HEK293 (cell line): ENCODE results near the gene SNX20.
A peak's percentile ranks its signal among the peaks of the same experiment; 100 is the strongest.

Source experiments
- CTCF ChIA-PET: fragments of 350-600 bp; formaldehyde crosslinking; extraction: SDS; loops from one replicate; lab custom pipeline; 2021; ENCODE audit warnings: antibody characterized with exemption; lab: Yijun Ruan, JAX
- POLR2A ChIA-PET: fragments of 300-600 bp; formaldehyde crosslinking; extraction: SDS; loops from one replicate; lab custom pipeline; 2020; ENCODE audit warnings: antibody characterized with exemption, inconsistent platforms; lab: Yijun Ruan, JAX
- H3K27ac ChIP-seq: fragments of 200-500 bp; sonication (Bioruptor generic); 2 replicates; pipeline ENCODE4 v1.5.1; 2014; ENCODE audit warnings: low read depth, low read length, control low read depth, inconsistent platforms; ENCODE audit errors: extremely low read depth
- H3K36me3 ChIP-seq, 2 experiments: fragments of 200-500 bp in 1 of 2; sonication (Bioruptor generic) in 1 of 2; 1 replicate in 1 of 2; 2 replicates in 1 of 2; pipeline ENCODE4 v1.5.1; 2014 to 2017; ENCODE audit warnings: inconsistent platforms in 2 of 2, low read length in 2 of 2; ENCODE audit not compliant: control insufficient read depth in 2 of 2, insufficient read depth in 1 of 2
- H3K4me1 ChIP-seq: fragments of 200-500 bp; sonication (Bioruptor generic); 2 replicates; pipeline ENCODE4 v1.5.1; 2014; ENCODE audit warnings: mild to moderate bottlenecking, low read length, inconsistent platforms; ENCODE audit not compliant: control insufficient read depth, insufficient read depth
- H3K4me3 ChIP-seq: 2 replicates; pipeline ENCODE4 v1.5.1; 2011; ENCODE audit warnings: low read depth, mild to moderate bottlenecking, control low read depth, low read length, moderate library complexity
- H3K9me3 ChIP-seq: fragments of 200-500 bp; sonication (Bioruptor generic); 2 replicates; pipeline ENCODE4 v1.5.1; 2014; ENCODE audit warnings: low read depth, low read length, inconsistent platforms; ENCODE audit not compliant: control insufficient read depth, insufficient read depth
- KLF10 ChIP-seq: fragments of 450-650 bp; IDR thresholded peaks from 2 replicates; pipeline ENCODE4 v1.5.1; 2018; ENCODE audit warnings: missing biosample characterization, mild to moderate bottlenecking, missing genetic modification characterization
- MYNN ChIP-seq: fragments of 450-650 bp; formaldehyde crosslinking; IDR thresholded peaks from 2 replicates; pipeline ENCODE4 v1.5.1; 2016; ENCODE audit warnings: missing biosample characterization, missing genetic modification characterization, borderline replicate concordance
- PATZ1 ChIP-seq: fragments of 450-650 bp; formaldehyde crosslinking; IDR thresholded peaks from 2 replicates; pipeline ENCODE4 v1.5.1; 2016; ENCODE audit warnings: missing biosample characterization, missing genetic modification characterization
- RBAK ChIP-seq: fragments of 450-650 bp; formaldehyde crosslinking; IDR thresholded peaks from 2 replicates; pipeline ENCODE4 v1.5.1; 2016; ENCODE audit warnings: missing biosample characterization, missing genetic modification characterization
- REPIN1 ChIP-seq: fragments of 450-650 bp; formaldehyde crosslinking; IDR thresholded peaks from 2 replicates; pipeline ENCODE4 v1.5.1; 2017; ENCODE audit warnings: missing biosample characterization, missing genetic modification characterization, low read depth
- TRIM28 ChIP-seq: IDR thresholded peaks from 2 replicates; pipeline ENCODE4 v1.6.1; 2011; ENCODE audit warnings: low read length, control low read depth, borderline replicate concordance
- YY2 ChIP-seq: fragments of 450-650 bp; formaldehyde crosslinking; IDR thresholded peaks from 2 replicates; pipeline ENCODE4 v1.5.1; 2016; ENCODE audit warnings: missing biosample characterization, missing genetic modification characterization
- ZBTB21 ChIP-seq: fragments of 450-650 bp; formaldehyde crosslinking; IDR thresholded peaks from 2 replicates; pipeline ENCODE4 v1.5.1; 2017; ENCODE audit warnings: missing biosample characterization, missing genetic modification characterization
- ZNF274 ChIP-seq, 2 experiments: fragments of 200-500 bp in 1 of 2; fragments of 450-650 bp in 1 of 2; sonication (Bioruptor generic) in 1 of 2; formaldehyde crosslinking in 1 of 2; IDR thresholded peaks; 2 replicates each; pipeline versions ENCODE4 v1.5.1 to v1.6.1; 2014 to 2016; ENCODE audit warnings: borderline replicate concordance in 1 of 2, inconsistent platforms in 1 of 2, low read length in 1 of 2, missing biosample characterization in 1 of 2, missing genetic modification characterization in 1 of 2
- ZNF501 ChIP-seq: fragments of 450-650 bp; formaldehyde crosslinking; IDR thresholded peaks from 2 replicates; pipeline ENCODE4 v1.5.1; 2016; ENCODE audit warnings: missing biosample characterization, missing genetic modification characterization
- ZNF530 ChIP-seq: fragments of 450-650 bp; formaldehyde crosslinking; IDR thresholded peaks from 2 replicates; pipeline ENCODE4 v1.5.1; 2016; ENCODE audit warnings: low read depth, missing biosample characterization, missing genetic modification characterization
- ZNF621 ChIP-seq: fragments of 450-650 bp; formaldehyde crosslinking; IDR thresholded peaks from 2 replicates; pipeline ENCODE4 v1.5.1; 2017; ENCODE audit warnings: missing biosample characterization, missing genetic modification characterization
- ZNF645 ChIP-seq: fragments of 450-650 bp; formaldehyde crosslinking; IDR thresholded peaks from 2 replicates; pipeline ENCODE4; 2016; ENCODE audit warnings: missing biosample characterization, missing genetic modification characterization
- ZNF660 ChIP-seq: fragments of 450-650 bp; IDR thresholded peaks from 2 replicates; pipeline ENCODE4 v1.5.1; 2018; ENCODE audit warnings: missing biosample characterization, mild to moderate bottlenecking, missing genetic modification characterization
- ZNF677 ChIP-seq: fragments of 450-650 bp; IDR thresholded peaks from 2 replicates; pipeline ENCODE4 v1.5.0; 2018; ENCODE audit warnings: missing biosample characterization, mild to moderate bottlenecking, missing genetic modification characterization, moderate library complexity
- ZNF76 ChIP-seq: fragments of 450-650 bp; formaldehyde crosslinking; IDR thresholded peaks from 2 replicates; pipeline ENCODE4; 2016; ENCODE audit warnings: low read depth, missing biosample characterization, missing genetic modification characterization, borderline replicate concordance
- ZNF768 ChIP-seq: fragments of 450-650 bp; formaldehyde crosslinking; IDR thresholded peaks from 2 replicates; pipeline ENCODE4 v1.5.1; 2018; ENCODE audit warnings: missing biosample characterization, mild to moderate bottlenecking, missing genetic modification characterization
- ZNF792 ChIP-seq: fragments of 450-650 bp; formaldehyde crosslinking; IDR thresholded peaks from 2 replicates; pipeline ENCODE4 v1.5.1; 2016; ENCODE audit warnings: missing biosample characterization, missing genetic modification characterization
- ZNF843 ChIP-seq: fragments of 450-650 bp; formaldehyde crosslinking; IDR thresholded peaks from 2 replicates; pipeline ENCODE4 v1.5.1; 2016; ENCODE audit warnings: missing biosample characterization, missing genetic modification characterization
- ZSCAN23 ChIP-seq: fragments of 450-650 bp; formaldehyde crosslinking; IDR thresholded peaks from 2 replicates; pipeline ENCODE4 v1.5.1; 2016; ENCODE audit warnings: missing biosample characterization, missing genetic modification characterization
- ZXDB ChIP-seq: fragments of 450-650 bp; formaldehyde crosslinking; IDR thresholded peaks from 2 replicates; pipeline ENCODE4 v1.5.1; 2016; ENCODE audit warnings: missing biosample characterization, missing genetic modification characterization

The SNX20 gene

GRCh38 chr16:50662306-50662940 is 18.7 kb downstream of the SNX20 start:
- H3K36me3 ChIP-seq = no peaks in the 10 kb centered on the region
- TF ChIP-seq ZNF677 (tag by site-specific recombination) (peak; percentile 63; the same call in 1 of the 2 replicates), TRIM28 (peak; percentile 78; the same call in 1 of the 2 replicates), RBAK (tag by site-specific recombination) (peak; percentile 99), REPIN1 (tag by site-specific recombination) (no peak)
- no peaks in the 10 kb centered on the region for H3K9me3 ChIP-seq
- no peak overlapping the region for H3K4me3 ChIP-seq
- CTCF ChIA-PET = interaction anchor here (1.0 to 2.4 kb wide), 2 partner anchors 10 to 135 kb away, joined by 3 to 9 read pairs; no protein-coding TSS in a partner anchor
- H3K4me1 ChIP-seq = no peaks in the 10 kb centered on the region
- H3K27ac ChIP-seq = no peak overlapping the region
- POLR2A ChIA-PET = no interaction called here

- H3K27ac ChIP-seq = no peak overlapping the region
- H3K4me1 ChIP-seq = no peaks in the 10 kb centered on the region
- H3K4me3 ChIP-seq = no peak overlapping the region
- ChIA-PET POLR2A (interaction anchor here (0.6 kb wide), 2 partner anchors 365 to 473 kb away, joined by 4 read pairs; no protein-coding TSS in a partner anchor), CTCF (interaction anchor here (0.6 kb wide), 2 partner anchors 147 to 364 kb away, joined by 3 read pairs; no protein-coding TSS in a partner anchor)
- TF ChIP-seq ZNF621 (tag by site-specific recombination) = no peak
- TF ChIP-seq ZSCAN23 (tag by site-specific recombination) = no peak
- TF ChIP-seq ZNF76 (tag by site-specific recombination) = no peak
- no peak for TF ChIP-seq ZNF501 (tag by site-specific recombination)
- no peak for TF ChIP-seq PATZ1 (tag by site-specific recombination)
- no peak for TF ChIP-seq ZNF792 (tag by site-specific recombination)
- TF ChIP-seq MYNN (tag by site-specific recombination) = no peak
- TF ChIP-seq KLF10 (tag by site-specific recombination) = no peak
- no peak for TF ChIP-seq ZNF274 (IDR thresholded peaks at IDR 0.05; ENCODE audit: low read length)
- TF ChIP-seq ZNF274 (tag by site-specific recombination; IDR thresholded peaks at IDR 0.05; ENCODE audit: borderline replicate concordance) = no peak
- no peak for TF ChIP-seq ZNF843
- H3K36me3 ChIP-seq = no peaks in the 10 kb centered on the region
- H3K9me3 ChIP-seq = no peaks in the 10 kb centered on the region
Observed at GRCh38 chr16:50659806-50660205, 21.3 kb downstream of the SNX20 start.

GRCh38 chr16:50657241-50657640 is 23.9 kb downstream of the SNX20 start:
- ChIA-PET CTCF (interaction anchor here (1.0 to 1.1 kb wide), 2 partner anchors 8 to 10 kb away, joined by 3 to 8 read pairs; no protein-coding TSS in a partner anchor), POLR2A (no interaction called here)
- Histone ChIP-seq H3K4me3 (no peak overlapping the region), H3K4me1 (no peaks in the 10 kb centered on the region), H3K27ac (no peak overlapping the region), H3K9me3 (no peaks in the 10 kb centered on the region)
- TF ChIP-seq ZNF768 (tag by site-specific recombination) (no peak), ZBTB21 (tag by site-specific recombination) (no peak), YY2 (tag by site-specific recombination) (no peak), ZXDB (no peak), ZNF645 (tag by site-specific recombination) (no peak), ZNF530 (tag by site-specific recombination) (no peak), ZNF660 (tag by site-specific recombination) (no peak)
- TF ChIP-seq, all 188 proteins: peak for 0
- no peaks in the 10 kb centered on the region for H3K36me3 ChIP-seq
